MCF 10A (cell line): Measurements from ENCODE around the gene COL27A1. TPM values are rescaled to one million over a fixed set of nuclear protein-coding genes. Genes with fewer than 3 reads are reported as not detected.

Experiments used
- BruUV-seq: library from RNA; stranded (reverse); fragments of 400-500 nt; replicated peaks from 2 replicates; lab custom pipeline; 2021; lab: Mats Ljungman, UMichigan
- CTCF ChIA-PET: fragments of 300-600 bp; sonication (Branson Sonifier 250); formaldehyde crosslinking; extraction: SDS; loops from one replicate; lab custom pipeline; 2021; ENCODE audit warnings: antibody characterized with exemption, inconsistent platforms; lab: Yijun Ruan, JAX
- POLR2A ChIA-PET: fragments of 300-600, 350-650 bp; sonication (Branson Sonifier 250); formaldehyde crosslinking; extraction: SDS; loops from one replicate; lab custom pipeline; 2020; ENCODE audit warnings: antibody characterized with exemption, inconsistent platforms; lab: Yijun Ruan, JAX
- DNase-seq: peaks from one replicate; pipeline ENCODE4 v3.0.0-alpha.2; 2018; ENCODE audit not compliant: unreplicated experiment
- H3K27ac Mint-ChIP-seq: one replicate; pipeline ENCODE4 v1.8.0; 2022; ENCODE audit warnings: mild to moderate bottlenecking, low read depth, mixed read lengths; ENCODE audit not compliant: unreplicated experiment
- H3K27me3 Mint-ChIP-seq: one replicate; pipeline ENCODE4 v1.8.0; 2022; ENCODE audit warnings: mixed read lengths; ENCODE audit not compliant: insufficient read depth, unreplicated experiment
- H3K36me3 Mint-ChIP-seq: one replicate; pipeline ENCODE4 v1.8.0; 2022; ENCODE audit warnings: mild to moderate bottlenecking, moderate library complexity, mixed read lengths; ENCODE audit not compliant: insufficient read depth, unreplicated experiment
- H3K4me1 Mint-ChIP-seq: one replicate; pipeline ENCODE4 v1.8.0; 2022; ENCODE audit warnings: mixed read lengths; ENCODE audit not compliant: insufficient read depth, unreplicated experiment
- H3K4me3 Mint-ChIP-seq: one replicate; pipeline ENCODE4 v1.8.0; 2022; ENCODE audit warnings: mild to moderate bottlenecking, moderate library complexity, mixed read lengths; ENCODE audit not compliant: unreplicated experiment
- H3K9me3 Mint-ChIP-seq: one replicate; pipeline ENCODE4 v1.8.0; 2022; ENCODE audit warnings: mixed read lengths; ENCODE audit not compliant: unreplicated experiment
- CTCF ChIP-seq: fragments of 200-600 bp; IDR thresholded peaks from one replicate; pipeline ENCODE4 v1.8.0; 2022; ENCODE audit warnings: antibody characterized with exemption, mild to moderate bottlenecking; ENCODE audit not compliant: unreplicated experiment
- intact Hi-C: fragments of 100-400 bp; cut with micrococcal nuclease; formaldehyde crosslinking; loops from 2 replicates; pipeline ENCODE4 v1.14.1; 2022
- total RNA-seq: library from RNA; stranded (reverse); gene quantifications from 2 replicates; pipeline ENCODE4 v1.2.3, GENCODE V29; 2022

Gene COL27A1
- total RNA-seq, 1 experiment from 2014 or later, result 2.9 TPM

GRCh38 chr9:114286146-114286679 lies 130.9 kb downstream of the COL27A1 start:
- Mint-ChIP-seq H3K4me1 (peaks cover 26% of the 10 kb centered on the region), H3K9me3 (no peaks in the 10 kb centered on the region), H3K27ac (no peak overlapping the region), H3K36me3 (peaks cover 4% of the 10 kb centered on the region), H3K4me3 (no peak overlapping the region), H3K27me3 (no peaks in the 10 kb centered on the region)
- ChIA-PET CTCF (interaction anchor here (0.7 to 4.2 kb wide), 8 partner anchors 18 to 204 kb away, joined by 3 to 28 read pairs (median 6); partner anchors contain the start of gene COL27A1), POLR2A (no interaction called here)
- no TSS peak for BruUV-seq
- DNase-seq, result no peak
- intact Hi-C loops, result no loop called here
- no peak for TF ChIP-seq CTCF

GRCh38 chr9:114287001-114287762 lies 131.8 kb downstream of the COL27A1 start:
- H3K36me3 Mint-ChIP-seq, result peaks cover 6% of the 10 kb centered on the region
- no peaks in the 10 kb centered on the region for H3K9me3 Mint-ChIP-seq
- intact Hi-C loops, result no loop called here
- no TSS peak for BruUV-seq
- ChIA-PET CTCF (interaction anchor here (1.0 to 8.7 kb wide), 6 partner anchors 8 to 205 kb away, joined by 3 to 160 read pairs (median 22); partner anchors contain the start of gene COL27A1), POLR2A (interaction anchor here (0.7 to 1.2 kb wide), 2 partner anchors 115 to 959 kb away, joined by 3 to 5 read pairs; no protein-coding TSS in a partner anchor)
- H3K4me1 Mint-ChIP-seq, result peaks cover 25% of the 10 kb centered on the region
- no peak for TF ChIP-seq CTCF
- no peak overlapping the region for H3K27ac Mint-ChIP-seq
- DNase-seq, result no peak
- no peaks in the 10 kb centered on the region for H3K27me3 Mint-ChIP-seq
- H3K4me3 Mint-ChIP-seq, result no peak overlapping the region

GRCh38 chr9:114287763-114288192 lies 132.4 kb downstream of the COL27A1 start:
- intact Hi-C loops, result no loop called here
- H3K4me3 Mint-ChIP-seq, result no peak overlapping the region
- ChIA-PET CTCF (interaction anchor here (0.6 to 8.7 kb wide), 7 partner anchors 9 to 482 kb away, joined by 3 to 160 read pairs (median 6); partner anchors contain the start of gene COL27A1), POLR2A (interaction anchor here (0.7 to 1.3 kb wide), 4 partner anchors 84 to 958 kb away, joined by 3 to 5 read pairs (median 4); no protein-coding TSS in a partner anchor)
- peaks cover 19% of the 10 kb centered on the region for H3K4me1 Mint-ChIP-seq
- no TSS peak for BruUV-seq
- peaks cover 6% of the 10 kb centered on the region for H3K36me3 Mint-ChIP-seq
- H3K27ac Mint-ChIP-seq, result no peak overlapping the region
- DNase-seq, result no peak
- TF ChIP-seq CTCF, result no peak
- no peaks in the 10 kb centered on the region for H3K27me3 Mint-ChIP-seq
- H3K9me3 Mint-ChIP-seq, result no peaks in the 10 kb centered on the region
